IPS-20b (cell line): ENCODE results near the gene ABCA12.

ENCODE experiments used
- H3K27ac ChIP-seq: one replicate; pipeline ENCODE4 v1.5.1; 2013; ENCODE audit warnings: low read length
- H3K27me3 ChIP-seq: 2 replicates; pipeline ENCODE4 v1.6.1; 2013; ENCODE audit warnings: mild to moderate bottlenecking, low read length, inconsistent platforms; ENCODE audit not compliant: insufficient read depth
- H3K36me3 ChIP-seq: 2 replicates; pipeline ENCODE4 v1.6.1; 2013; ENCODE audit warnings: low read depth, mild to moderate bottlenecking, inconsistent platforms, low read length, moderate library complexity; ENCODE audit not compliant: insufficient read depth
- H3K4me1 ChIP-seq: 2 replicates; pipeline ENCODE4 v1.6.1; 2013; ENCODE audit warnings: mild to moderate bottlenecking, control low read depth, inconsistent platforms, low read length, moderate library complexity; ENCODE audit not compliant: insufficient read depth
- H3K4me3 ChIP-seq: 2 replicates; pipeline ENCODE4 v1.5.1; 2013; ENCODE audit warnings: mild to moderate bottlenecking, low read length, inconsistent platforms
- H3K9ac ChIP-seq: 2 replicates; pipeline ENCODE4 v1.6.1; 2013; ENCODE audit warnings: low read depth, mild to moderate bottlenecking, inconsistent platforms, low read length, moderate library complexity
- H3K9me3 ChIP-seq: 2 replicates; pipeline ENCODE4 v1.6.1; 2013; ENCODE audit warnings: mild to moderate bottlenecking, low read depth, low read length, inconsistent platforms; ENCODE audit not compliant: insufficient read depth

ABCA12 gene

DNA sequence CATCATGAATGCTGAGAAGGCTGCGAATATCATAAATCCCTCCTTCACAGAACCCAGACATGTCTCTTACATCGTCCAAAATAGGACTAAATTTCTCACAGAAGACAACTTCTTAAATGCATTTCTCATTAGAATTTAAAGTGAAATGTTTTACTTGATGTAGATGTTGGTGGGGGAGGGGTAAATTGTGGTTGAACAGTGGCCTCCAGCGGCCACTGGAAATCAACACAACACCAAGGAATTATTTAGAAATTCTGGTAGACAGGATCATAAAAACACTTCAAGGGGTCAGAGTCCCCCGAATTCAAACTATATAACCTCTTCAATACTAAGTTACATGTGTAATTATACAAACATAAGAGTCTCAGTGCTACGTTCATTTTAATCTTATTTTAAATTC is 135.9 kb downstream of the ABCA12 start:
- Histone ChIP-seq H3K4me3 (no peak overlapping the region), H3K4me1 (peaks cover 2% of the 10 kb centered on the region; the same call in 1 of the 2 replicates), H3K9me3 (no peaks in the 10 kb centered on the region), H3K36me3 (no peaks in the 10 kb centered on the region), H3K27me3 (no peaks in the 10 kb centered on the region), H3K27ac (no peak overlapping the region), H3K9ac (no peak overlapping the region)

- H3K4me3 ChIP-seq: no peak overlapping the region
- H3K27me3 ChIP-seq: no peaks in the 10 kb centered on the region
- H3K36me3 ChIP-seq: no peaks in the 10 kb centered on the region
- peaks cover 2% of the 10 kb centered on the region; the same call in 1 of the 2 replicates for H3K4me1 ChIP-seq
- no peaks in the 10 kb centered on the region for H3K9me3 ChIP-seq
- no peak overlapping the region for H3K9ac ChIP-seq
- no peak overlapping the region for H3K27ac ChIP-seq
Measured at GRCh38 chr2:215000721-215001120, 137.7 kb downstream of the ABCA12 start.

DNA sequence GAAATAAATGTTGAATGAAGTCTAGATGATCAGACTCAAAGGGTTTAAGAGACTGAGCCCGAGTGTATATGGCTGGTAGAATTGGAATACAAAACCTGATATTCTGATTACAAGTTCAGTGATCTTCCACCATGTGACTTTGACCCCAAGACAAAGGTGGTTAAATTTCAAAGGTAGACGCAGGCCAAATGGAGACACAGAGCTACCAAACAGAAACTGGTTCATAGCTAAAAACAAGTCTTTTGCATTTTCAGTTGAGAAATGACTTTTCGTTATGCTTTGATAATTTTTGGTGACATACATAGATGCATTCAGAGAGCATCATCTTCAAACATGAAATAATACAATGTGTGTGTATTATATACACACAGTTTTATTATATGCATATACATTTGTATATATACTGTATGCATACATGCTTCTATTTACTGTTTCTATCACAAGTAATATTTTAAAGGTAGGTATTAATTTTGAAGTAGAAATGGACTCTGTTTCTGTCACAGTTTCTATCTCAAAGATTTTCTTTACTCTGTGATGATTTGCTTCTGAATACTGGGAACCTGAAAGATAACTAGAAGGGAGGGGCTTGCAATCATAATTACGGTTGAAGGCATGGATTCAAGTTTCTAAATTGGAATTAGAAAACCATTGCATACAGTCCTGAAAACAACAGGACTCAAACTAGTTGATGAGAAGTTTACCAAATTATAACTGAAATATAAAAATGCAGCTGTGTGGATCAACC is 142.3 kb downstream of the ABCA12 start:
- Histone ChIP-seq H3K4me3 (no peak overlapping the region), H3K9ac (no peak overlapping the region), H3K4me1 (no peaks in the 10 kb centered on the region), H3K27ac (no peak overlapping the region), H3K27me3 (no peaks in the 10 kb centered on the region), H3K36me3 (no peaks in the 10 kb centered on the region), H3K9me3 (no peaks in the 10 kb centered on the region)

DNA sequence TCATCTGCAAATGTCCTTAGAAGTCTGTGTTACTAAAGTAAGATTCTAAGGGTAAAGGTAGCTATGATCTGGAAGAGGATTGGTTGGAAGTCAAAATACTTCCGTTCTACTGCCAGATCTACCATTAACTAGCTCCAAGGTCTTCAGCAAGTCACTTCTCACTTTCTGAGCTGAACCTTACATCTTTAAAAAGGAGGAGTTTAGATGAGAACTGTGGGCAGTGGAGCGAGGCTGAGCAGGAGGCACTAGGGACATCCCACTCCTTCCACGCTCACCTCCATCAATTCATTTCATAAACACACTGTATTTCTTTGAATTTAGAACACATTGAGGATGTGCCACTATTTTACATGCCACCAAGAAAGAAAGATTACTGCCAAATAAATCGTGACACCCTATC is 143.0 kb downstream of the ABCA12 start:
- Histone ChIP-seq H3K4me1 (no peaks in the 10 kb centered on the region), H3K27me3 (no peaks in the 10 kb centered on the region), H3K9me3 (no peaks in the 10 kb centered on the region), H3K27ac (no peak overlapping the region), H3K4me3 (no peak overlapping the region), H3K36me3 (no peaks in the 10 kb centered on the region), H3K9ac (no peak overlapping the region)

DNA sequence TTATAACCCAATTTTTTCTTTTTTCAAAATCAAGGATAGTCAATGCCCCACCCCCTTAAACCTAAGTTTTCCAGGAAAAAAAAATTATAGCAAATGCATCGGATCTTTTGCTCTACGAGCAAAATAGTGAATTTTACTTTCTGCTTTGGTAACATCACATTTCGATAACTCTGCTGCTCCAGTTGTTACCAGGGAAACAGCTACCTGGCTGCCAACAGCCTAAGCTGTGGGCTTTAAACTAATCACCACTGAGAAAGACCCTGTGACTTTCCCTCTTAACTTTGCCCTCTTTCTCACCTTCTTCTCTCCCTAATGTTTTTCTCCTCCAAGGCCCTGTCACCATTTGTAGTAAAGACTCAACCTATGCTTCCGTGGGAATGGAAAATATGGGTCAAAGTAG is 145.5 kb downstream of the ABCA12 start:
- no peaks in the 10 kb centered on the region for H3K9me3 ChIP-seq
- no peaks in the 10 kb centered on the region for H3K27me3 ChIP-seq
- H3K4me3 ChIP-seq: no peak overlapping the region
- H3K36me3 ChIP-seq: no peaks in the 10 kb centered on the region
- H3K27ac ChIP-seq: no peak overlapping the region
- H3K4me1 ChIP-seq: no peaks in the 10 kb centered on the region
- H3K9ac ChIP-seq: no peak overlapping the region

GRCh38 chr2:214989187-214989586 is 149.2 kb downstream of the ABCA12 start:
- Histone ChIP-seq H3K9ac (no peak overlapping the region), H3K9me3 (no peaks in the 10 kb centered on the region), H3K27ac (no peak overlapping the region), H3K36me3 (no peaks in the 10 kb centered on the region), H3K4me3 (no peak overlapping the region), H3K27me3 (no peaks in the 10 kb centered on the region), H3K4me1 (no peaks in the 10 kb centered on the region)

GRCh38 chr2:214987261-214987660 is 151.2 kb downstream of the ABCA12 start:
- Histone ChIP-seq H3K36me3 (no peaks in the 10 kb centered on the region), H3K4me1 (no peaks in the 10 kb centered on the region), H3K9ac (no peak overlapping the region), H3K4me3 (no peak overlapping the region), H3K27me3 (no peaks in the 10 kb centered on the region), H3K9me3 (no peaks in the 10 kb centered on the region), H3K27ac (no peak overlapping the region)

- Histone ChIP-seq H3K4me1 (no peaks in the 10 kb centered on the region), H3K27me3 (no peaks in the 10 kb centered on the region), H3K4me3 (no peak overlapping the region), H3K36me3 (no peaks in the 10 kb centered on the region), H3K9ac (no peak overlapping the region), H3K27ac (no peak overlapping the region), H3K9me3 (no peaks in the 10 kb centered on the region)
Measured at GRCh38 chr2:214985619-214986018, 152.8 kb downstream of the ABCA12 start.

DNA sequence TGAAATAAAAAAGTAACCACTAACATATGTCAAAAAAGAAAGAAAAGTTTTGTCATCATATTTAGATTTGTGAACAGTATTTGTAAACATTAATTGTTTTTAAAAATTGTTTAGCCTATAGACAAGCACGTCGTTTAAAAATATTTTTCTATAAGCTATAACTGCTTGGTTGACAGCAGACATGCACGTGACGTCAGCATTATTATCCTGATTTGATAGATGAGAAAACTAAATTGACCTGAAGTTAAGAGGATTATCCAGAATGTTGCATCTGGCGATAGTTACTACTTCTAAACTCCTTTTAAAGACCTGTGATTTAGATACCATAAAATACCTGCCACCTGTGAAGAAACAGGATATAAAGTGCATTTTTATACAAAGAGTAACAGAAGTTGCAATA is 172.0 kb downstream of the ABCA12 start:
- Histone ChIP-seq H3K36me3 (no peaks in the 10 kb centered on the region), H3K27me3 (no peaks in the 10 kb centered on the region), H3K27ac (no peak overlapping the region)

GRCh38 chr2:214960677-214961076 is 177.7 kb downstream of the ABCA12 start:
- Histone ChIP-seq H3K4me3 (no peak overlapping the region), H3K36me3 (no peaks in the 10 kb centered on the region), H3K27me3 (no peaks in the 10 kb centered on the region), H3K9me3 (no peaks in the 10 kb centered on the region), H3K27ac (no peak overlapping the region), H3K4me1 (no peaks in the 10 kb centered on the region), H3K9ac (no peak overlapping the region)

More for the DNA sequence above, 172.0 kb downstream of the ABCA12 start:
- Histone ChIP-seq H3K9me3 (no peaks in the 10 kb centered on the region), H3K4me3 (no peak overlapping the region), H3K9ac (no peak overlapping the region), H3K4me1 (no peaks in the 10 kb centered on the region)

- Histone ChIP-seq H3K9me3 (no peaks in the 10 kb centered on the region), H3K27me3 (no peaks in the 10 kb centered on the region)
Measured at GRCh38 chr2:214946949-214947348, 191.5 kb downstream of the ABCA12 start.

DNA sequence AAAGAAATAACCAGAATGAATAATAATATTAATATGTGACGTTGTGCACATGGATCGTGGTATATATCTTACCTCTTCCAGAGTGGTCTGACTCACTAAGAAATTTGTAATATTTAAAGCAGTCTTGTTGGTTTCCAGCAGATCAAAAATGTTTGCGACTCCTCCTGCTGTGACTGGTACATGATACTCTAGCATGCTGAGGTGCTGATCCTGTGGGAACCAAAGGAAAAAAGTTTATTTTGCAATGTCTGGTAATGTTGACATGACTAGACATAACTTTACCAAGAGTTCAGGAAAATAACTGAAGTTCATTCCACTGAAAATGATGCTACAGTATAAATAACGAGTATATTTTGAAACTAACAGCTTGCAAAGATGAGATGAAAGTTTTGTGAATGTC is 204.4 kb downstream of the ABCA12 start:
- Histone ChIP-seq H3K27me3 (no peaks in the 10 kb centered on the region), H3K9me3 (no peaks in the 10 kb centered on the region), H3K4me3 (no peak overlapping the region)

More at GRCh38 chr2:214946949-214947348, 191.5 kb downstream of the ABCA12 start:
- Histone ChIP-seq H3K4me3 (no peak overlapping the region), H3K9ac (no peak overlapping the region), H3K27ac (no peak overlapping the region), H3K4me1 (no peaks in the 10 kb centered on the region), H3K36me3 (no peaks in the 10 kb centered on the region)

More for the DNA sequence above, 204.4 kb downstream of the ABCA12 start:
- H3K9ac ChIP-seq: no peak overlapping the region
- H3K27ac ChIP-seq: no peak overlapping the region
- no peaks in the 10 kb centered on the region for H3K4me1 ChIP-seq
- H3K36me3 ChIP-seq: no peaks in the 10 kb centered on the region
